ENCODE data around the gene LAMB3. TPM values are rescaled to one million over a fixed set of nuclear protein-coding genes. Genes with fewer than 3 reads are reported as not detected.
A peak's percentile ranks its signal among the peaks of the same experiment; 100 is the strongest.

LAMB3 gene
- total RNA-seq, 6 donors from 2014 or later, result 26.2 to 146 (median 79.6) TPM

DNA sequence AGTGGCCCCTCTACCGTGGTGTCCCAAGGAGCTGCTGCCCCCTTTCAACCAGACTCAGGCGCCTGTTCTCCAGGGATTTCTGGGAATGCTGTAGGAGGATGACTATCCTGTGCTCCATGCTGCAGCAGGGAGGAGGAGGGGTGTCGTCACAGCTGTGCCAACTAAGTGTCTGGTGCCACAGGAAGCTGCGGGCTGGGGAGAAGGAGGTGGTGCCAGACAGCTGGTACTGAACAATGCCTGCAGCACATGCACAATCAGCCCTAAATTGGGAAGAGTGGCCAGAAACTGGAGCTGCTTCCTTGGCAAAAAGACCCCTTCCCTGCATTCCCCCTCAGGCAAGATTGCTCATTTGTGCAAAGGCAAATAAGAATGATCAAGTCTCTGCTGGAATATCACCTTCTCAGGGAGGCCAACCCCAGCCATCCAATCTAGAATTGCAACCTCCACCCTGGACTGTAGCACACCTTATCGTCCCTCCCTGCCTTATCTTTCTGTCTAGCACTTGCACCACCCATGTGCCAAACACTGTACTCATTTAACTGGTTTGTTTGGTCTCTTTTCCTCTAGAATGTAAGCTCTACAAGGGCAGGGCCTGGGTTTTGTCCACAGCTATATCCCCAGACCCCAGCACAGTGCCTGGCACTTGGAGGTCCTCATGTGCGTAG lies 33.3 kb downstream of the LAMB3 start:
- peaks cover 0 to 6% (median 5%) of the 10 kb centered on the region in 4 donors for H3K4me1 ChIP-seq
- H3K27me3 ChIP-seq, result no peaks in the 10 kb centered on the region
- TF ChIP-seq POLR2AphosphoS5 (IDR thresholded peaks at IDR 0.05) (no peak), POLR2A (IDR thresholded peaks at IDR 0.05) (no peak), EP300 (IDR thresholded peaks at IDR 0.05) (no peak)
- TF ChIP-seq, protein P1, sequence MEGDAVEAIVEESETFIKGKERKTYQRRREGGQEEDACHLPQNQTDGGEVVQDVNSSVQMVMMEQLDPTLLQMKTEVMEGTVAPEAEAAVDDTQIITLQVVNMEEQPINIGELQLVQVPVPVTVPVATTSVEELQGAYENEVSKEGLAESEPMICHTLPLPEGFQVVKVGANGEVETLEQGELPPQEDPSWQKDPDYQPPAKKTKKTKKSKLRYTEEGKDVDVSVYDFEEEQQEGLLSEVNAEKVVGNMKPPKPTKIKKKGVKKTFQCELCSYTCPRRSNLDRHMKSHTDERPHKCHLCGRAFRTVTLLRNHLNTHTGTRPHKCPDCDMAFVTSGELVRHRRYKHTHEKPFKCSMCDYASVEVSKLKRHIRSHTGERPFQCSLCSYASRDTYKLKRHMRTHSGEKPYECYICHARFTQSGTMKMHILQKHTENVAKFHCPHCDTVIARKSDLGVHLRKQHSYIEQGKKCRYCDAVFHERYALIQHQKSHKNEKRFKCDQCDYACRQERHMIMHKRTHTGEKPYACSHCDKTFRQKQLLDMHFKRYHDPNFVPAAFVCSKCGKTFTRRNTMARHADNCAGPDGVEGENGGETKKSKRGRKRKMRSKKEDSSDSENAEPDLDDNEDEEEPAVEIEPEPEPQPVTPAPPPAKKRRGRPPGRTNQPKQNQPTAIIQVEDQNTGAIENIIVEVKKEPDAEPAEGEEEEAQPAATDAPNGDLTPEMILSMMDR (IDR thresholded peaks at IDR 0.05), result no peak
- no peak overlapping the region for H3K4me3 ChIP-seq
- H3K9me3 ChIP-seq, result no peaks in the 10 kb centered on the region
- no peak overlapping the region for H3K27ac ChIP-seq
- WGBS, 2 donors, result 58 to 69% methylated on average over 4 to 6 of the region's 6 CpGs
- DNase-seq (no peak), ATAC-seq (ENCODE audit: low FRiP score in 2 of 2) (no peak)
- peaks cover 0 to 37% (median 14%) of the 10 kb centered on the region in 4 donors for H3K36me3 ChIP-seq

DNA sequence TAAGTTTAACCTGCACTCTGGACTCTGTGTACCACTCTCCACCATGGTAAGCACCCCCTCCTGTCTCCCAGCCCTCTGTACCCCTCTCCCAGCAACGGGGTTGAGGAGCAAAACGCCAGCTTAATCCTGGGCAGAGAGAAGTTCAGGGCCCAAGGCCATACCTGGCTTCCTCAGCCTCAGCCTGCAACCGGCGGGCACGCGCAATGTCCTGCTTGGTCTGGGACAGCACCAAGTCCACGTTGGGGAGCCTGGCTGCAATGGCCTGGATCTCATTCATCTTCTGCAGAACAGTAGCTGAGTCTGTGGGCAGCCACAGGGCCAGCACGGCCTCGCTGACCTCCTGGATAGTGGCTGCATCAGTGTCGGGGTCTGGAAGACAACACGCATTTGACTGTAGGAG lies 33.9 kb downstream of the LAMB3 start:
- peak in 1 of 2 donors; percentile 65 for DNase-seq
- no peaks in the 10 kb centered on the region for H3K27me3 ChIP-seq
- H3K4me3 ChIP-seq, result no peak overlapping the region
- 85% methylated on average over 9 of the region's 11 CpGs; no CpG with 5 or more reads in 1 of the 2 donors for WGBS, 2 donors
- H3K27ac ChIP-seq, result no peak overlapping the region
- H3K4me1 ChIP-seq, result peaks cover 0 to 6% (median 5%) of the 10 kb centered on the region in 4 donors
- TF ChIP-seq POLR2AphosphoS5 (IDR thresholded peaks at IDR 0.05) (no peak), POLR2A (IDR thresholded peaks at IDR 0.05) (no peak), EP300 (IDR thresholded peaks at IDR 0.05) (no peak)
- TF ChIP-seq, protein P1 (IDR thresholded peaks at IDR 0.05), result no peak
- H3K9me3 ChIP-seq, result no peaks in the 10 kb centered on the region
- H3K36me3 ChIP-seq, result peaks cover 0 to 37% (median 13%) of the 10 kb centered on the region in 4 donors
- no peak for ATAC-seq (ENCODE audit: low FRiP score in 2 of 2)

DNA sequence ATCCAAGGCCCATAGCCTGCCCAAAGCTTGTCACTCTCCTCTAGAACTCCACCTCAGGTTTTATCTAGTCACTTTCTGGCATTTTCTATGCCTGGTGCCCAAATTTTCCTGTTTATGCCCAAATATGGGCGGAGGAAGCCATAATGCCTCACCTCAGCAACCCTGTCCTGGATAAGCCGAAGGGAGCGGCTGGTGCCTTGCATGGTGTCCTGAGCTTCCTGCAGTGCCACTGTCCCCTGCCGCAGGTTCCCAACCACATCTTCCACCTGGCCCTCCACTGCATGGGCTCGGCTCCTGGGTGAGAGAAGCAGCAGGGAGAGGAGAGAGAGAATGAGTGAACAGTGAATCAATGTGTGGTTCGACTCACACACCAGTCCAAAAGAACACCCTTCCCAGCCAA lies 34.5 kb downstream of the LAMB3 start:
- 89 to 97% methylated on average over 6 of the region's 6 CpGs for WGBS, 2 donors
- Histone ChIP-seq H3K4me3 (no peak overlapping the region), H3K27me3 (no peaks in the 10 kb centered on the region), H3K36me3 (peaks cover 0 to 36% (median 10%) of the 10 kb centered on the region in 4 donors), H3K27ac (no peak overlapping the region), H3K4me1 (peaks cover 0 to 6% (median 5%) of the 10 kb centered on the region in 4 donors), H3K9me3 (no peaks in the 10 kb centered on the region)
- DNase-seq (no peak), ATAC-seq (ENCODE audit: low FRiP score in 2 of 2) (no peak)
- no peak for TF ChIP-seq POLR2AphosphoS5 (IDR thresholded peaks at IDR 0.05)
- no peak for TF ChIP-seq POLR2A (IDR thresholded peaks at IDR 0.05)
- TF ChIP-seq EP300 (IDR thresholded peaks at IDR 0.05), result no peak
- TF ChIP-seq, protein P1 (IDR thresholded peaks at IDR 0.05), result no peak

DNA sequence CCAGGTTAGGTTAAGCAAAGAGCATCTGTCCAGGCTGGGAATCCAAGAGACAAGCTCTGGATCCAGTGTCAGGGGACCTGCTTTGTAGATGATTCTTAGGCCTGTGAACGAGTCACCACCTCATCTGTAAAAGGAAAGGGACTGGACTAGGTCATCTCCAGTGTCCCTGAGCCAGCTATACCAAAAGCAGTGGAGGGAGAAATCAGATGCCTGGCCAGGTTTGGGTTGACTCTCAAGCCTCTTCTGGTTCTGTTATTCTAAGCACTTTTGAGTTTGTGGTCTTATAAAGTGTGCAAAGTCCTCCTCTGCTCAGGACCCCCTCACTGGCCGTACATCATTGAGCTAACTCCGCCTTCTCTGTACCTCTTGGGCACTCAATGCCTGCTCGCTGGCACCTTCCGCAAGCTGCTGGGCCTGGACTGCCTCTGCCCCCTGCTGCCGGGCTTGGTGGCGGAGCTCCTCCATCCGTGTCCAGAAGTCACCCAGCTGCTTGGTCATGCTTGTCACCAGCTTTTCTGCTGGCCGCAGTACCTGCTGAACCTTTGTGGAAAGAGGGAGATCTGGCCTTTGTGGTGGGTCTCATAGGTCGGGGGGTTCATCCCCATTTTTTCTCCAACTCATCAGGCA lies 35.1 kb downstream of the LAMB3 start:
- no peak for ATAC-seq (ENCODE audit: low FRiP score in 2 of 2)
- Histone ChIP-seq H3K27ac (no peak overlapping the region), H3K4me1 (peaks cover 0 to 6% (median 5%) of the 10 kb centered on the region in 4 donors), H3K27me3 (no peaks in the 10 kb centered on the region), H3K36me3 (peaks cover 0 to 30% (median 7%) of the 10 kb centered on the region in 4 donors), H3K9me3 (no peaks in the 10 kb centered on the region), H3K4me3 (no peak overlapping the region)
- TF ChIP-seq, protein P1 (IDR thresholded peaks at IDR 0.05), result no peak
- TF ChIP-seq EP300 (IDR thresholded peaks at IDR 0.05) (no peak), POLR2A (IDR thresholded peaks at IDR 0.05) (no peak), POLR2AphosphoS5 (IDR thresholded peaks at IDR 0.05) (no peak)
- WGBS, 2 donors, result 87 to 89% methylated on average over 6 to 10 of the region's 10 CpGs
- DNase-seq, result peak in 1 of 2 donors; percentile 25

Measured in upper lobe of left lung (tissue), 6 donors.